ENCODE measurements around the gene CRHR2. TPM values are rescaled to one million over a fixed set of nuclear protein-coding genes. Genes with fewer than 3 reads are reported as not detected.

CRHR2 gene
- polyA plus RNA-seq, 1 of the 3 experiments (the other 2 are of a cell fraction): not detected

DNA sequence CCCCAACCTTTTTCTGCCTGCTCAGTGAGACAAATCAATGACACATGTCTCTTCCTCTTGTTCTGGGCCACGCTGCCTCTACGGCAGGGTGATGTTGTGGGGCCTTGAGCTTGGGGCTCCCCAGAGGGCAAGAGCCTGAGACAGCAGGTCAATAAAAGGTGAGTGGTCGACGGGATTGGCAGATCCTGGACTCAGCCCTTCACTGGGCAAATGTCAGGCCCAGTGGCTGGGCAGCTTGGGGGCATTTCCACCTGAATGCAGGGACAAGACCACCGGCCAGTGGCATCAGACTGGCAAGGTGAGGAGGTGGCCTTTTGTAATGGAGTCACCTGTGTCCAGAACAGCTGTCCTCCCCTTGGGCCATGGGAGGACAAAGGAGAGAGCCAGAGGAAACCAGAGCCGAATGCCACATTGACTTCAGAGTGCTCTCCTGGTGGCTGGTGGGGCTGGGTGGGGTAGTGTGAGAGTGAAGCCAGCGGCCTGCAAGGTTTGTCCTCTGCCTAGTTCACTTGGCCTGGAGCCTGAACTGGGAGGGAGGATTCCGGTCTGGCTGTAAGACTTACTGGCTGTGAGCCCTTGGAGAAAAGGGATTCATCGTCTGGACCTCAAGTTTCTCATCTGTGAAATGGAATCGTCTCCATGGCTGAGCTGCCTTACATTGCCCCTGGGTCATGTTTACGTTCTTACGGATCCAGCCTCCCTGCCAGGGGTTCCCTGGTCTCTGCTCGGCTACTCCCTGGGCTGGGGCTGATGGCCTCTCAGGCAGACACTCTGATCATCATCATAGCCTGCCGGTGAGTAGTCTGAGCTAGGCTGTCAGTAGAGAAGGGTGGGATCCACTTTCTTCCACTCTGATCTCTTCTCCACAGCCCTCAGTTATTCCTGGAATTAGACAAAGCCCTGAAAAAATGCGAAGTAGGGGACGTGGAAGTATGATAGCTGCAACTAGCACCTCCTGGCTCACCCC lies 25.4 kb upstream of the CRHR2 start:
- 51% methylated on average over 15 of the region's 16 CpGs for WGBS (ENCODE audit: low lambda C conversion rate)
- ChIA-PET POLR2A (no interaction called here), CTCF (interaction anchor here (0.7 to 4.0 kb wide), 4 partner anchors 11 to 159 kb away, joined by 3 to 19 read pairs (median 9); partner anchors contain the start of gene CRHR2)
- Histone ChIP-seq H3K4me1 (ENCODE audit: control insufficient read depth in 1 of 2, insufficient read depth in 2 of 2, low read depth in 1 of 2, low read length in 1 of 2) (peaks cover 0 to 9% of the 10 kb centered on the region in 2 experiments; a peak in 1 of 4 replicates), H2AFZ (ENCODE audit: low read depth) (no peak overlapping the region), H3K9me3 (no peaks in the 10 kb centered on the region), H3K36me3 (replicated peaks in 1 of 2; ENCODE audit: control insufficient read depth in 1 of 2, insufficient read depth in 2 of 2, low read length in 1 of 2) (no peaks in the 10 kb centered on the region), H3K27ac (ENCODE audit: low read depth in 2 of 2, low read length in 1 of 2) (no peak overlapping the region), H4K20me1 (ENCODE audit: insufficient read depth) (no peaks in the 10 kb centered on the region), H3K79me2 (ENCODE audit: insufficient read depth) (no peaks in the 10 kb centered on the region), H3K27me3 (ENCODE audit: insufficient read depth) (peaks cover 15% of the 10 kb centered on the region), H3K4me2 (no peak overlapping the region), H3K4me3 (ENCODE audit: low read depth in 2 of 2, low read length in 1 of 2) (no peak overlapping the region), H3K9me2 (no peaks in the 10 kb centered on the region), H3K9ac (no peak overlapping the region), H3F3A (replicated peaks; ENCODE audit: insufficient read depth) (no peaks in the 10 kb centered on the region)
- TF ChIP-seq MXI1 (IDR thresholded peaks at IDR 0.05; ENCODE audit: low read depth, low read length): no peak
- no peak for TF ChIP-seq EP300 (IDR thresholded peaks at IDR 0.05; ENCODE audit: borderline replicate concordance in 1 of 2, low read depth in 1 of 2, low read length in 1 of 2)
- TF ChIP-seq GABPA (IDR thresholded peaks at IDR 0.05; ENCODE audit: low read depth): no peak
- TF ChIP-seq FOSL2 (IDR thresholded peaks at IDR 0.05; ENCODE audit: borderline replicate concordance, low read depth): no peak
- no peak for TF ChIP-seq FOXJ3 (CRISPR knock-in tag; IDR thresholded peaks at IDR 0.05)
- DNase-seq: no peak

- Histone ChIP-seq H3K27me3 (ENCODE audit: insufficient read depth) (peaks cover 17% of the 10 kb centered on the region), H3K9me3 (no peaks in the 10 kb centered on the region), H2AFZ (ENCODE audit: low read depth) (no peak overlapping the region), H3K27ac (ENCODE audit: low read depth in 2 of 2, low read length in 1 of 2) (no peak overlapping the region), H3K9ac (no peak overlapping the region), H3F3A (replicated peaks; ENCODE audit: insufficient read depth) (no peaks in the 10 kb centered on the region), H3K79me2 (ENCODE audit: insufficient read depth) (no peaks in the 10 kb centered on the region), H3K36me3 (replicated peaks in 1 of 2; ENCODE audit: control insufficient read depth in 1 of 2, insufficient read depth in 2 of 2, low read length in 1 of 2) (no peaks in the 10 kb centered on the region), H3K9me2 (no peaks in the 10 kb centered on the region), H3K4me3 (ENCODE audit: low read depth in 2 of 2, low read length in 1 of 2) (no peak overlapping the region), H3K4me2 (no peak overlapping the region), H4K20me1 (ENCODE audit: insufficient read depth) (no peaks in the 10 kb centered on the region), H3K4me1 (ENCODE audit: control insufficient read depth in 1 of 2, insufficient read depth in 2 of 2, low read depth in 1 of 2, low read length in 1 of 2) (peaks cover 0 to 9% of the 10 kb centered on the region in 2 experiments; a peak in 1 of 4 replicates)
- no peak for TF ChIP-seq RFX5 (IDR thresholded peaks at IDR 0.05; ENCODE audit: low read length)
- no peak for TF ChIP-seq NFIC (IDR thresholded peaks at IDR 0.05; ENCODE audit: borderline replicate concordance)
- no peak for TF ChIP-seq TEAD4 (IDR thresholded peaks at IDR 0.05; ENCODE audit: borderline replicate concordance, insufficient read depth)
- no peak for TF ChIP-seq TCF12 (IDR thresholded peaks at IDR 0.05)
- TF ChIP-seq REST (IDR thresholded peaks at IDR 0.05; ENCODE audit: low read depth, low read length): no peak
- TF ChIP-seq MAX (IDR thresholded peaks at IDR 0.05; ENCODE audit: low read depth): no peak
- no peak for TF ChIP-seq MXI1 (IDR thresholded peaks at IDR 0.05; ENCODE audit: low read depth, low read length)
- TF ChIP-seq PBX3 (IDR thresholded peaks at IDR 0.05): no peak
- no peak for TF ChIP-seq EP300 (IDR thresholded peaks at IDR 0.05; ENCODE audit: borderline replicate concordance in 1 of 2, low read depth in 1 of 2, low read length in 1 of 2)
- 46% methylated on average over 6 of the region's 6 CpGs for WGBS (ENCODE audit: low lambda C conversion rate)
- POLR2A ChIA-PET: no interaction called here
- CTCF ChIA-PET: interaction anchor here (3.9 to 4.0 kb wide), 2 partner anchors 24 to 33 kb away, joined by 15 to 19 read pairs; partner anchors contain the start of gene CRHR2
- DNase-seq: no peak
Observed at GRCh38 chr7:30706908-30707307, 24.7 kb upstream of the CRHR2 start.
